Common myeloid progenitor, CD34-positive (primary cell): Measurements from ENCODE around the gene MARVELD1.

Source experiments
- CTCF ChIA-PET: fragments of 350-600 bp; sonication (Branson Sonifier 250); formaldehyde crosslinking; loops from one replicate; lab custom pipeline; 2021; ENCODE audit warnings: antibody characterized with exemption; lab: Charles Lee
- POLR2A ChIA-PET: fragments of 350-600 bp; sonication (Branson Sonifier 250); formaldehyde crosslinking; loops from one replicate; lab custom pipeline; 2021; ENCODE audit warnings: antibody characterized with exemption; lab: Charles Lee
- DNase-seq, 3 donors: peaks; one replicate each; pipeline versions ENCODE4 v3.0.0 to v3.0.0-alpha.2; 2013
- H3K27ac ChIP-seq, 2 experiments: 1 replicate in 1 of 2; 2 replicates in 1 of 2; pipeline ENCODE4 v1.7.0; 2013; ENCODE audit warnings: inconsistent platforms in 2 of 2, low read length in 2 of 2, mild to moderate bottlenecking in 2 of 2, low read depth in 1 of 2, moderate library complexity in 1 of 2; ENCODE audit not compliant: severe bottlenecking in 2 of 2, insufficient read depth in 1 of 2, poor library complexity in 1 of 2
- H3K27me3 ChIP-seq, 5 experiments: replicated peaks in 2 of 5; 1 replicate in 3 of 5; 2 replicates in 2 of 5; pipeline versions ENCODE4 v1.6.1 to v1.7.0; 2013; ENCODE audit warnings: low read length in 4 of 5, mild to moderate bottlenecking in 2 of 5, moderate library complexity in 2 of 5, inconsistent platforms in 1 of 5; ENCODE audit not compliant: insufficient read depth in 5 of 5, control insufficient read depth in 4 of 5
- H3K36me3 ChIP-seq, 4 experiments: 1 replicate in 2 of 4; 2 replicates in 2 of 4; pipeline versions ENCODE4 v1.6.1 to v1.7.0; 2013; ENCODE audit warnings: low read length in 3 of 4, control low read depth in 1 of 4, mild to moderate bottlenecking in 1 of 4; ENCODE audit not compliant: control insufficient read depth in 4 of 4, insufficient read depth in 4 of 4
- H3K4me1 ChIP-seq, 4 experiments: 1 replicate in 3 of 4; 2 replicates in 1 of 4; pipeline versions ENCODE4 v1.6.1 to v1.7.1; 2013; ENCODE audit warnings: low read length in 3 of 4, mild to moderate bottlenecking in 3 of 4, control low read depth in 1 of 4, inconsistent platforms in 1 of 4, moderate library complexity in 1 of 4; ENCODE audit not compliant: control insufficient read depth in 4 of 4, insufficient read depth in 4 of 4; ENCODE audit errors: control extremely low read depth in 1 of 4
- H3K4me3 ChIP-seq, 7 experiments: 1 replicate in 4 of 7; 2 replicates in 3 of 7; pipeline versions ENCODE4 v1.5.1 to v1.7.0; 2013; ENCODE audit warnings: mild to moderate bottlenecking in 7 of 7, low read length in 6 of 7, moderate library complexity in 6 of 7, inconsistent platforms in 2 of 7, low read depth in 2 of 7, control low read depth in 1 of 7; ENCODE audit not compliant: insufficient read depth in 4 of 7, control insufficient read depth in 1 of 7; ENCODE audit errors: extremely low read depth in 1 of 7
- H3K9me3 ChIP-seq, 5 experiments: 1 replicate in 4 of 5; 2 replicates in 1 of 5; pipeline versions ENCODE4 v1.6.1 to v1.7.1; 2013; ENCODE audit warnings: low read length in 4 of 5, mild to moderate bottlenecking in 2 of 5, inconsistent platforms in 1 of 5, low read depth in 1 of 5, moderate library complexity in 1 of 5; ENCODE audit not compliant: control insufficient read depth in 4 of 5, insufficient read depth in 2 of 5; ENCODE audit errors: control extremely low read depth in 1 of 5
- whole genome bisulfite sequencing: methylation state at CpG from one replicate; pipeline ENCODE4 v1.1.5; 2013; ENCODE audit not compliant: insufficient coverage; 5-methylcytosine and 5-hydroxymethylcytosine counted together

MARVELD1 gene

GRCh38 chr10:97760461-97761257 is 47.1 kb downstream of the MARVELD1 start:
- Histone ChIP-seq H3K27ac (no peak overlapping the region), H3K36me3 (peaks cover 10 to 55% (median 37%) of the 10 kb centered on the region in 4 experiments), H3K4me3 (no peak overlapping the region), H3K9me3 (no peaks in the 10 kb centered on the region), H3K4me1 (no peaks in the 10 kb centered on the region), H3K27me3 (no peaks in the 10 kb centered on the region)
- WGBS: 96% methylated on average over 10 of the region's 11 CpGs
- POLR2A ChIA-PET: no interaction called here
- CTCF ChIA-PET: interaction anchor here (0.6 to 7.3 kb wide), 12 partner anchors 7 to 284 kb away, joined by 3 to 62 read pairs (median 4); no protein-coding TSS in a partner anchor
- DNase-seq: no peak

DNA sequence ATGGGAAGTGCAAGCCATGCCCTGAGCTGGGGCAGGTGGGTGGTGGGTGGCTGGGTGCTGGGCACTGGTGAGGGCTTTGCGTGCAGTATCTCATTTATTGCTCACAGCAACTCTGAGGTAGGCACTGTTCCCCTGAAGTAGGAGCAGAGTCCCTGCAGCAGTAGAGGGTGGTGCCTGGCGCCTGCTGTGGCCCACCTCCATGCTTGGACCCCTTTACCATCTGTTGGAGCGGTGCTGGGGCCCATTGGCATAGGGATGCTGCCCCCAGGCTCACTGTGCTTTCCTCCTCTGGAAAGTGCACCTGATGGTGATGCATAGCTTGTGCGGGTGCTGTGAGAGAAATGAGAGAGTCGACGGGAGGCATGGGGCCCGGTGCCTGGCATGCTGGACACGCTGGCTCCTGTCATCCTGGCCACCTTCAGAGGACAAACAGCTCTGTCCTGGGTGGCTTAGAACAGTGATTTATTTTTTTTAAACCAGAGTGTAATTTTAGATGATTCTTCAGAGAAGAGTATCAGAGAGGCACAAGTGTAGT is 47.9 kb downstream of the MARVELD1 start:
- POLR2A ChIA-PET: no interaction called here
- H3K4me3 ChIP-seq: no peak overlapping the region
- H3K4me1 ChIP-seq: no peaks in the 10 kb centered on the region
- H3K27me3 ChIP-seq: no peaks in the 10 kb centered on the region
- peaks cover 9 to 47% (median 30%) of the 10 kb centered on the region in 4 experiments for H3K36me3 ChIP-seq
- no peak overlapping the region for H3K27ac ChIP-seq
- WGBS: 97% methylated on average over 7 of the region's 8 CpGs
- no peaks in the 10 kb centered on the region for H3K9me3 ChIP-seq
- CTCF ChIA-PET: interaction anchor here (0.6 to 7.3 kb wide), 3 partner anchors 31 to 284 kb away, joined by 4 to 62 read pairs (median 4); no protein-coding TSS in a partner anchor
- no peak for DNase-seq

DNA sequence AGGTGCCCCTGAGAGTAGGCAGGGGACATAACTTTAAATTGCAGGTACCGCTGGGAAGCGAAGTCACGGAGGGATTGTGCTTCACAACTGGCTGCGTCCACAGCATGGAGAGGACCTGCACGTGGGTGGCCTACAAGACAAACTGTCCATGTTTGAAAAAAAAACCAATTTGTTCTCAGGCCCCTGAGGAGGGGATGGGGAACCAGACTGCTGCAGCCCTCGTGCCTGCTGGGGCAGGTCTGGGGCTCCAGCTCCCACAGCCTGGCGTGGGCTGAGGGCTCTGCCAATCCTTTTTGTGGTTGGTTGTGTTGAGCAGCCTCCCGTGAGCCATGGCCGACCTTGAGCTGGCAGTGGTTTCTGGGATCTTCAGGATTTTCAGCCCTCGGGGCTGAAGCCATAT is 48.5 kb downstream of the MARVELD1 start:
- no peaks in the 10 kb centered on the region for H3K9me3 ChIP-seq
- DNase-seq: no peak
- H3K36me3 ChIP-seq: peaks cover 9 to 41% (median 23%) of the 10 kb centered on the region in 4 experiments
- H3K27ac ChIP-seq: no peak overlapping the region
- ChIA-PET POLR2A (interaction anchor here (0.6 kb wide), 1 partner anchor 689 kb away, joined by 4 read pairs; no protein-coding TSS in a partner anchor), CTCF (interaction anchor here (1.2 to 7.3 kb wide), 3 partner anchors 8 to 108 kb away, joined by 4 to 62 read pairs (median 4); no protein-coding TSS in a partner anchor)
- 88% methylated on average over 9 of the region's 10 CpGs for WGBS
- H3K4me1 ChIP-seq: no peaks in the 10 kb centered on the region
- H3K27me3 ChIP-seq: no peaks in the 10 kb centered on the region
- H3K4me3 ChIP-seq: no peak overlapping the region

DNA sequence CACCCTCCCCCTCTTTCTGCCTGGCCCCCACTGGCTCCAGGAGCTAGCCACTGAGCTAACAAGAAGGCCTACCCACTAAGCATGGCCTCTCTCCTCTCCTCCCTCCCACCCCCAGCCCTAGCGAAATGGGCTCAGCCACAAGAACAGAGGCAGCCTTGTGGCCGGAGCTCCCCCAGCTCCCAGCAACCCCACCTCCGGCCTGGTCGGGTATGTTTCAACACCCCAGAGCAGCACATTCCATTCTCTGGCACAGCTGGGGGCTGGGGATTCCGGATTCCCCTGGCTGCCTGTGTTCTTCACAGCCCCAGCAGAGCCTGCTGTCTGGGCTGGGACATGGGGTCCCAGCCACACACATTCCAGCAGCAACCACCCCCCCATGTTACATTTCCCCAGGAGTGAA is 49.3 kb downstream of the MARVELD1 start:
- peaks cover 6 to 34% (median 20%) of the 10 kb centered on the region in 4 experiments for H3K36me3 ChIP-seq
- ChIA-PET POLR2A (no interaction called here), CTCF (interaction anchor here (1.2 to 7.3 kb wide), 3 partner anchors 9 to 107 kb away, joined by 3 to 62 read pairs (median 4); no protein-coding TSS in a partner anchor)
- 88% methylated on average over 3 of the region's 5 CpGs for WGBS
- H3K27me3 ChIP-seq: no peaks in the 10 kb centered on the region
- no peak for DNase-seq
- no peaks in the 10 kb centered on the region for H3K4me1 ChIP-seq
- no peak overlapping the region for H3K27ac ChIP-seq
- H3K4me3 ChIP-seq: no peak overlapping the region
- no peaks in the 10 kb centered on the region for H3K9me3 ChIP-seq

GRCh38 chr10:97763411-97763810 is 49.9 kb downstream of the MARVELD1 start:
- WGBS: 92% methylated on average over 1 of the region's 2 CpGs
- no peak for DNase-seq
- H3K4me3 ChIP-seq: no peak overlapping the region
- POLR2A ChIA-PET: no interaction called here
- no peaks in the 10 kb centered on the region for H3K9me3 ChIP-seq
- no peak overlapping the region for H3K27ac ChIP-seq
- CTCF ChIA-PET: interaction anchor here (1.2 to 7.3 kb wide), 3 partner anchors 9 to 106 kb away, joined by 3 to 62 read pairs (median 4); no protein-coding TSS in a partner anchor
- H3K4me1 ChIP-seq: peaks cover 0 to 3% (median 0%) of the 10 kb centered on the region in 4 experiments
- peaks cover 6 to 33% (median 20%) of the 10 kb centered on the region in 4 experiments for H3K36me3 ChIP-seq
- H3K27me3 ChIP-seq: no peaks in the 10 kb centered on the region

GRCh38 chr10:97763947-97764346 is 50.4 kb downstream of the MARVELD1 start:
- CTCF ChIA-PET: interaction anchor here (7.3 kb wide), 1 partner anchor 106 kb away, joined by 62 read pairs; no protein-coding TSS in a partner anchor

More at GRCh38 chr10:97763947-97764346, 50.4 kb downstream of the MARVELD1 start:
- Histone ChIP-seq H3K9me3 (no peaks in the 10 kb centered on the region), H3K4me3 (no peak overlapping the region), H3K36me3 (peaks cover 6 to 32% (median 19%) of the 10 kb centered on the region in 4 experiments), H3K27me3 (peaks cover 0 to 2% (median 0%) of the 10 kb centered on the region in 5 experiments), H3K4me1 (peaks cover 0 to 8% (median under 1%) of the 10 kb centered on the region in 4 experiments), H3K27ac (no peak overlapping the region)
- WGBS: 100% methylated on average over 3 of the region's 3 CpGs
- POLR2A ChIA-PET: no interaction called here
- DNase-seq: no peak
